Cardiac muscle cell (in vitro differentiated cells and primary cell): ENCODE results near the gene PIAS2. TPM values are rescaled to one million over a fixed set of nuclear protein-coding genes. Genes with fewer than 3 reads are reported as not detected.
"Not testable (repeated sequence)": the region's sequence is repeated elsewhere in the genome, so short reads cannot be mapped to it uniquely, and the experiment has no call there.

Experiments used
- DNase-seq, 2 donors: peaks; one replicate each; pipeline versions ENCODE4 v3.0.0 to v3.0.0-alpha.2; 2010 to 2017; ENCODE audit warnings: low read depth in 1 of 2, low spot score in 1 of 2
- H3K27ac ChIP-seq: fragments of 200-600 bp; sonication (generic); 2 replicates; pipeline ENCODE4 v1.5.1; 2016
- H3K27me3 ChIP-seq: fragments of 200-600 bp; sonication (generic); 2 replicates; pipeline ENCODE4 v1.6.0; 2016; ENCODE audit warnings: control low read depth
- H3K36me3 ChIP-seq: fragments of 200-600 bp; sonication (generic); 2 replicates; pipeline ENCODE4 v1.5.1; 2016; ENCODE audit warnings: control low read depth
- H3K4me1 ChIP-seq: fragments of 200-600 bp; sonication (generic); 2 replicates; pipeline ENCODE4 v1.8.1; 2017; ENCODE audit warnings: low read depth, mild to moderate bottlenecking, mixed run types
- H3K4me3 ChIP-seq: fragments of 200-600 bp; sonication (generic); 2 replicates; pipeline ENCODE4 v1.5.1; 2016; ENCODE audit warnings: mild to moderate bottlenecking
- H3K9me3 ChIP-seq: fragments of 200-600 bp; sonication (generic); 2 replicates; pipeline ENCODE4 v1.5.1; 2017; ENCODE audit warnings: low read depth, mild to moderate bottlenecking, control low read depth
- CTCF ChIP-seq: IDR thresholded peaks from 2 replicates; pipeline ENCODE4 v1.5.1; 2012; ENCODE audit warnings: low read depth, mild to moderate bottlenecking, low read length
- polyA plus RNA-seq: library from polyadenylated mRNA; unstranded; fragments of >200 nt; fragmentation: Nextera tagmentation; extraction: Ambion mirVana; gene quantifications from 2 replicates; pipeline ENCODE4 v1.2.1, GENCODE V29; 2016
- total RNA-seq: library from RNA; depleted of rRNA; stranded (reverse); fragments of >200 nt; gene quantifications from 2 replicates; pipeline ENCODE4 v1.2.3, GENCODE V29; 2016

Gene PIAS2
- total RNA-seq (29.8 and 37.8 TPM in 2 replicates), polyA plus RNA-seq (32.3 and 37.3 TPM in 2 replicates)

- Histone ChIP-seq H3K27me3 (no peaks in the 10 kb centered on the region), H3K4me1 (peaks cover 21% of the 10 kb centered on the region), H3K4me3 (peak within 1 kb of the TSS; percentile 89), H3K9me3 (no peaks in the 10 kb centered on the region), H3K36me3 (no peaks in the 10 kb centered on the region), H3K27ac (peak within 1 kb of the TSS; percentile 89)
- DNase-seq: peak; percentile 79 to 92
- TF ChIP-seq CTCF: no peak
Observed at GRCh38 chr18:46917108-46917802, at the start of gene PIAS2, which contains the start of gene KATNAL2. Gene PIAS2 (minus strand): TSS chr18:46917507. CDS start chr18:46917345, 162 bp downstream. Gene KATNAL2 (plus strand): TSS chr18:46917602. CDS start chr18:46946873, 29,271 bp downstream.

DNA sequence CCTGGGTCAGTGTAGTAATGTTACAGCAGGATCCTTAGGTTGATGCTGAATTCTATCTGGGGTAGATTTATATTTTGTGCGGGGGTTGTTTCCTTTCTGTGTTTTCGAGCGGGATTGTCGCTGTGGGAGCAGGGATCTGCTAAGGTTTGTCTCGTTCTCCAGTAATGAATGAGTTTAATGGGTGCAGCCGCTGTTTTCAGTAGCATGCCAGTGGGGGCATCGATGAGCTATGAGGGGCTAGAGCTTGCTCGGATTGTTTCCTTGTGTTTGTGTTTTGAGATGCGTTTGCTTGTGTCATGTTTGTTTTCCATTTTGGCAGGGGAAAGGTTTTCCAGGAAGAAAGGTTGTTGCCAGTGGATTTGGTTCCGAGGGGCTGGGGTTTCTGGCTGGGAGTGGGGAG, 49.0 kb upstream of the PIAS2 start:
- H3K4me1 ChIP-seq, H3K27ac ChIP-seq, DNase-seq, H3K9me3 ChIP-seq, H3K4me3 ChIP-seq, H3K27me3 ChIP-seq, H3K36me3 ChIP-seq: not testable (repeated sequence)

DNA sequence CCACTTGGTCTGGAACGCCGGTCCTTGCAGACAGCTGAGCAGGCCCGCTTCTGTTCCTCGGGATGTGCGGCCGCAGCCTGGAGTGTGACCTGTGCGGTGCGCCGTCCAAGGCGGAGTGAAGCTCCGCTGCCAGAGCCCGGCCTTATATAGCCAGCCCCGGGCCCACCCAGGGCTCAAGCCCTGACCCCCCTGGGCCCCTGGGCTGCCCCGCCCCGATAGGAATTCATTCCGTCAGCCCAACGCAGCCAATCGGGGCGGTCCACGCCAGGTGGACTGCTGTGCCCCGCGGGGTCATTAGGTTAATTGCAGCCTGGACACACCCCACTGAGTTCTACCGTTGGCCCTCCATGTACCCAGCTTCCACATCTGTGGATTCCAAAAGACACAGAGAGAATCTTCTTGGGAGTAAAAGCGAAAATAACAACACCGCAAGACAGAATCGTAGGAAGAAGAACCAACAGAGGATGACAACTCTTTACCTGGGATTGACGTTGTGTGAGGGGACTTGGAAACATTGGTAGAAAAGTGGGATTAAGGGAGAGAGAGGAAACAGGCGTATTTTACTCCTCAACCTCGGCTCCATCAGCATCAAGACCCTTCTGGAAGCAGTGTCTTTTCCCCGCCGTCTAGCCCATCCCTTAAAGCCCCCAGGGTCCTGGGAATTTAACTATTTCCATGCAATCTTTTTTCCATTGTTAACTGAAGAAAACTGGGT, 47.4 kb upstream of the PIAS2 start:
- H3K27ac ChIP-seq, H3K9me3 ChIP-seq, H3K4me3 ChIP-seq, H3K36me3 ChIP-seq, H3K4me1 ChIP-seq, H3K27me3 ChIP-seq, DNase-seq: not testable (repeated sequence)

- H3K4me3 ChIP-seq, H3K27ac ChIP-seq, H3K9me3 ChIP-seq, DNase-seq, H3K27me3 ChIP-seq, H3K4me1 ChIP-seq, H3K36me3 ChIP-seq: not testable (repeated sequence)
Observed at GRCh38 chr18:46963656-46964578, 46.6 kb upstream of the PIAS2 start.

GRCh38 chr18:46958209-46958608, 40.9 kb upstream of the PIAS2 start:
- no peak for DNase-seq
- no peaks in the 10 kb centered on the region for H3K4me1 ChIP-seq
- TF ChIP-seq CTCF: no peak
- no peak overlapping the region for H3K4me3 ChIP-seq
- no peak overlapping the region for H3K27ac ChIP-seq
- no peaks in the 10 kb centered on the region for H3K9me3 ChIP-seq
- H3K27me3 ChIP-seq: no peaks in the 10 kb centered on the region
- no peaks in the 10 kb centered on the region for H3K36me3 ChIP-seq

DNA sequence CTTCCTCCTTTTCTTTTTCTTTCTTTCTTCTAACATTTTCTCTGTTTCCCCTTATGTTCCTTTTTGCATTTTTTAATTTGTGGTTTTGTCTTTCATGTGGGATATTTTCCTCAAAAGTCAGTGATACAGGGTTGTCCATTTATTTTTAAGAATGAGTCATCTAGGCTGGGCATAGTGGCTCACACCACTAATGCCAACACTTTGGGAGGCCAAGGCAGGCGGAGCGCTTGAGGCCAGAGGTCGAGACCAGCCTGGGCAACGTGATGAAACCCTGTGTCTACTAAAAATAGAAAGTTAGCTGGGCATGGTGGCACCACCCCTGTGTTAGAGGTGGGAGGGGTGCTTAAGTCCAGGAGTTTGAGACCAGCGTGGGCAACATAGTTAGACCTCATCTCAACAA, 35.9 kb upstream of the PIAS2 start:
- H3K27me3 ChIP-seq: no peaks in the 10 kb centered on the region
- no peak overlapping the region for H3K4me3 ChIP-seq
- no peak for TF ChIP-seq CTCF
- no peak for DNase-seq
- H3K4me1 ChIP-seq: no peaks in the 10 kb centered on the region
- no peak overlapping the region for H3K27ac ChIP-seq
- H3K36me3 ChIP-seq: no peaks in the 10 kb centered on the region
- no peaks in the 10 kb centered on the region for H3K9me3 ChIP-seq
